Karpas-422 (cell line): ENCODE results near the gene PLCB1. TPM values are rescaled to one million over a fixed set of nuclear protein-coding genes. Genes with fewer than 3 reads are reported as not detected.
"Not testable (repeated sequence)": the region's sequence is repeated elsewhere in the genome, so short reads cannot be mapped to it uniquely, and the experiment has no call there.

Source experiments
- DNase-seq: peaks from one replicate; pipeline ENCODE4 v3.0.0-alpha.2; 2015
- H2AFZ ChIP-seq: fragments of 200-600 bp; sonication (generic); 2 replicates; pipeline ENCODE4 v1.6.1; 2014; ENCODE audit warnings: antibody characterized with exemption, low read length, mixed read lengths
- H3K27ac ChIP-seq: fragments of 200-600 bp; sonication (generic); 2 replicates; pipeline ENCODE4 v1.5.1; 2014; ENCODE audit warnings: mild to moderate bottlenecking, low read length, moderate library complexity
- H3K27me3 ChIP-seq: fragments of 200-600 bp; sonication (generic); 2 replicates; pipeline ENCODE4 v1.6.1; 2014; ENCODE audit warnings: low read length, mixed read lengths
- H3K36me3 ChIP-seq: fragments of 200-600 bp; sonication (generic); 2 replicates; pipeline ENCODE4 v1.6.1; 2014; ENCODE audit warnings: low read length, mixed read lengths; ENCODE audit not compliant: insufficient read depth
- H3K4me1 ChIP-seq: fragments of 200-600 bp; sonication (generic); 2 replicates; pipeline ENCODE4 v1.6.1; 2014; ENCODE audit warnings: mild to moderate bottlenecking, low read length, mixed read lengths
- H3K4me2 ChIP-seq: fragments of 200-600 bp; sonication (generic); 2 replicates; pipeline ENCODE4 v1.6.1; 2014; ENCODE audit warnings: low read length, low read depth, mild to moderate bottlenecking; ENCODE audit not compliant: poor library complexity, severe bottlenecking
- H3K4me3 ChIP-seq: fragments of 200-600 bp; sonication (generic); 2 replicates; pipeline ENCODE4 v1.5.1; 2014; ENCODE audit warnings: mild to moderate bottlenecking, antibody characterized with exemption, low read length, mixed read lengths
- H3K79me2 ChIP-seq: fragments of 200-600 bp; sonication (generic); 2 replicates; pipeline ENCODE4 v1.6.1; 2014; ENCODE audit warnings: mild to moderate bottlenecking, low read length, mixed read lengths
- H3K9ac ChIP-seq: fragments of 200-600 bp; sonication (generic); 2 replicates; pipeline ENCODE4 v1.6.0; 2014; ENCODE audit warnings: low read length
- H3K9me2 ChIP-seq: fragments of 200-600 bp; sonication (generic), shearing (Covaris generic); replicated peaks from 2 replicates; pipeline ENCODE4 v1.6.0; 2014; ENCODE audit warnings: mild to moderate bottlenecking, low read length, moderate library complexity; ENCODE audit not compliant: insufficient read depth
- H3K9me3 ChIP-seq: fragments of 300-700, 200-600 bp; sonication (generic); 2 replicates; pipeline ENCODE4 v1.6.1; 2014; ENCODE audit warnings: low read length, mixed read lengths
- H4K20me1 ChIP-seq: fragments of 200-600 bp; sonication (generic); 2 replicates; pipeline ENCODE4 v1.6.1; 2014; ENCODE audit warnings: mild to moderate bottlenecking, antibody characterized with exemption, low read length, low read depth; ENCODE audit not compliant: insufficient read depth
- total RNA-seq: library from RNA; depleted of rRNA; stranded (reverse); fragments of >200 nt; shearing (Covaris generic); gene quantifications from 2 replicates; pipeline ENCODE4 v1.2.3, GENCODE V29; 2014; ENCODE audit warnings: low replicate concordance

Gene PLCB1
- total RNA-seq, 1 experiment from 2014 or later = 0.82 TPM

- Histone ChIP-seq H3K9me3 (no peaks in the 10 kb centered on the region), H3K4me3 (no peak overlapping the region), H3K27ac (no peak overlapping the region), H3K9ac (no peak overlapping the region), H3K9me2 (no peaks in the 10 kb centered on the region), H3K79me2 (no peaks in the 10 kb centered on the region), H3K4me1 (no peaks in the 10 kb centered on the region), H3K27me3 (no peaks in the 10 kb centered on the region), H3K36me3 (no peaks in the 10 kb centered on the region), H3K4me2 (no peak overlapping the region), H2AFZ (no peak overlapping the region), H4K20me1 (no peaks in the 10 kb centered on the region)
- no peak for DNase-seq
Measured at GRCh38 chr20:8583566-8584043, 451.5 kb downstream of the PLCB1 start.

GRCh38 chr20:8587251-8587650, 455.2 kb downstream of the PLCB1 start:
- H3K36me3 ChIP-seq = no peaks in the 10 kb centered on the region
- no peaks in the 10 kb centered on the region for H3K27me3 ChIP-seq
- no peak for DNase-seq
- H4K20me1 ChIP-seq = no peaks in the 10 kb centered on the region
- H3K27ac ChIP-seq = no peak overlapping the region
- H3K79me2 ChIP-seq = no peaks in the 10 kb centered on the region
- H3K4me1 ChIP-seq = no peaks in the 10 kb centered on the region
- no peaks in the 10 kb centered on the region for H3K9me2 ChIP-seq
- no peak overlapping the region for H3K4me2 ChIP-seq
- H2AFZ ChIP-seq = no peak overlapping the region
- H3K9me3 ChIP-seq = no peaks in the 10 kb centered on the region
- H3K4me3 ChIP-seq = no peak overlapping the region
- no peak overlapping the region for H3K9ac ChIP-seq

GRCh38 chr20:8587810-8588209, 455.7 kb downstream of the PLCB1 start:
- H3K27ac ChIP-seq = no peak overlapping the region
- H3K9ac ChIP-seq = no peak overlapping the region
- no peaks in the 10 kb centered on the region for H3K4me1 ChIP-seq
- H2AFZ ChIP-seq = no peak overlapping the region
- no peak overlapping the region for H3K4me3 ChIP-seq
- no peaks in the 10 kb centered on the region for H3K79me2 ChIP-seq
- no peaks in the 10 kb centered on the region for H3K9me2 ChIP-seq
- no peak overlapping the region for H3K4me2 ChIP-seq
- H3K9me3 ChIP-seq = no peaks in the 10 kb centered on the region
- no peak for DNase-seq
- no peaks in the 10 kb centered on the region for H3K36me3 ChIP-seq
- H4K20me1 ChIP-seq = no peaks in the 10 kb centered on the region
- no peaks in the 10 kb centered on the region for H3K27me3 ChIP-seq

GRCh38 chr20:8589956-8590355, 457.9 kb downstream of the PLCB1 start:
- DNase-seq = no peak
- Histone ChIP-seq H3K9me2 (no peaks in the 10 kb centered on the region), H3K36me3 (no peaks in the 10 kb centered on the region), H3K4me2 (no peak overlapping the region), H3K9ac (no peak overlapping the region), H3K27me3 (no peaks in the 10 kb centered on the region), H3K27ac (no peak overlapping the region), H4K20me1 (no peaks in the 10 kb centered on the region), H3K79me2 (no peaks in the 10 kb centered on the region), H3K4me3 (no peak overlapping the region), H3K4me1 (no peaks in the 10 kb centered on the region), H2AFZ (no peak overlapping the region), H3K9me3 (no peaks in the 10 kb centered on the region)

GRCh38 chr20:8600910-8601541, 469.0 kb downstream of the PLCB1 start:
- H3K36me3 ChIP-seq, H3K79me2 ChIP-seq, H3K9ac ChIP-seq, H2AFZ ChIP-seq, H3K4me2 ChIP-seq, H4K20me1 ChIP-seq, H3K4me3 ChIP-seq, H3K9me3 ChIP-seq, H3K27me3 ChIP-seq, H3K27ac ChIP-seq, H3K9me2 ChIP-seq, DNase-seq: not testable (repeated sequence)
- peaks cover 10% of the 10 kb centered on the region for H3K4me1 ChIP-seq

- Histone ChIP-seq H3K9me3 (no peaks in the 10 kb centered on the region; the same call in 1 of the 2 replicates), H3K36me3 (no peaks in the 10 kb centered on the region), H3K9me2 (no peaks in the 10 kb centered on the region), H4K20me1 (no peaks in the 10 kb centered on the region), H3K27me3 (no peaks in the 10 kb centered on the region), H3K27ac (no peak overlapping the region), H3K4me3 (no peak overlapping the region), H3K79me2 (no peaks in the 10 kb centered on the region), H2AFZ (no peak overlapping the region), H3K4me1 (peaks cover 10% of the 10 kb centered on the region), H3K9ac (no peak overlapping the region), H3K4me2 (no peak overlapping the region)
- no peak for DNase-seq
Measured at GRCh38 chr20:8601542-8601912, 469.5 kb downstream of the PLCB1 start.

GRCh38 chr20:8602389-8603116, 470.5 kb downstream of the PLCB1 start:
- Histone ChIP-seq H3K9ac (no peak overlapping the region), H3K27ac (no peak overlapping the region), H3K79me2 (no peaks in the 10 kb centered on the region), H2AFZ (peak overlapping the region; percentile 43; the same call in 1 of the 2 replicates), H3K4me3 (peak overlapping the region; percentile 30; the same call in 1 of the 2 replicates), H3K27me3 (no peaks in the 10 kb centered on the region), H3K9me2 (no peaks in the 10 kb centered on the region), H3K4me1 (peaks cover 10% of the 10 kb centered on the region), H3K9me3 (no peaks in the 10 kb centered on the region; the same call in 1 of the 2 replicates), H3K4me2 (peak overlapping the region; percentile 38), H3K36me3 (no peaks in the 10 kb centered on the region), H4K20me1 (no peaks in the 10 kb centered on the region)
- no peak for DNase-seq

GRCh38 chr20:8608470-8608869, 476.4 kb downstream of the PLCB1 start:
- H3K36me3 ChIP-seq = no peaks in the 10 kb centered on the region
- H3K9me2 ChIP-seq = no peaks in the 10 kb centered on the region
- no peak overlapping the region for H3K9ac ChIP-seq
- H3K4me3 ChIP-seq = no peak overlapping the region
- H4K20me1 ChIP-seq = no peaks in the 10 kb centered on the region
- H3K4me1 ChIP-seq = no peaks in the 10 kb centered on the region; the same call in 1 of the 2 replicates
- no peaks in the 10 kb centered on the region for H3K79me2 ChIP-seq
- DNase-seq = no peak
- no peaks in the 10 kb centered on the region for H3K9me3 ChIP-seq
- H3K27ac ChIP-seq = no peak overlapping the region
- H3K4me2 ChIP-seq = no peak overlapping the region
- no peaks in the 10 kb centered on the region for H3K27me3 ChIP-seq
- H2AFZ ChIP-seq = no peak overlapping the region
